HFF-Myc (cell line): ENCODE measurements around the gene TRAF3.

Source experiments
- DNase-seq: peaks from one replicate; pipeline ENCODE4 v3.0.0-alpha.2; 2011; ENCODE audit warnings: low read depth; ENCODE audit errors: extremely low read depth
- H3K4me3 ChIP-seq: replicated peaks from 2 replicates; pipeline ENCODE4 v1.5.1; 2011; ENCODE audit warnings: low read depth, mild to moderate bottlenecking, control low read depth, low read length
- CTCF ChIP-seq: IDR thresholded peaks from 2 replicates; pipeline ENCODE4 v1.5.1; 2012; ENCODE audit warnings: mild to moderate bottlenecking, low read depth, low read length, control low read depth; ENCODE audit errors: missing control alignments

The TRAF3 gene

GRCh38 chr14:102942069-102942468, 164.8 kb downstream of the TRAF3 start:
- no peak for TF ChIP-seq CTCF
- H3K4me3 ChIP-seq = no peak overlapping the region
- no peak for DNase-seq

DNA sequence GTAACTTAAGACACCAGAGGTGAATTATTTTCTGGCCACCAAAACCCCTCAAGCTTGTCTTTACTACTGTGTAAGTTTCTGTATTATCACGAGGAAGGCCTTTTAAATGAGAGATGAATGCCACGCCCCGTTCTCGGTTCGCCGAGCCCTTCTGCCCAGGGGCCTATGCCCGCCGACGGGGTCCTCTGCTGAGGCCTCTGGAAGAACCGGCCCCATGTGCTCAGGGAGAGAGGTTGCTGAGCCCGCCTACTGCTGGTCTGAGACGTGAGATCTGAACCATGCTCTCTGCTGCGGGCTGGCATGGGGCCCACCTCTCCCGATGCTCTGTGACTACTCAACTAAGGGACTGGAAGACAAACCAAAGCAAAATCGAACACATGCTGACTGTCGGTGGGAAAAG, 166.2 kb downstream of the TRAF3 start:
- no peak for DNase-seq
- H3K4me3 ChIP-seq = no peak overlapping the region
- TF ChIP-seq CTCF = no peak

GRCh38 chr14:102943979-102944378, 166.7 kb downstream of the TRAF3 start:
- TF ChIP-seq CTCF = no peak
- no peak for DNase-seq
- H3K4me3 ChIP-seq = no peak overlapping the region

DNA sequence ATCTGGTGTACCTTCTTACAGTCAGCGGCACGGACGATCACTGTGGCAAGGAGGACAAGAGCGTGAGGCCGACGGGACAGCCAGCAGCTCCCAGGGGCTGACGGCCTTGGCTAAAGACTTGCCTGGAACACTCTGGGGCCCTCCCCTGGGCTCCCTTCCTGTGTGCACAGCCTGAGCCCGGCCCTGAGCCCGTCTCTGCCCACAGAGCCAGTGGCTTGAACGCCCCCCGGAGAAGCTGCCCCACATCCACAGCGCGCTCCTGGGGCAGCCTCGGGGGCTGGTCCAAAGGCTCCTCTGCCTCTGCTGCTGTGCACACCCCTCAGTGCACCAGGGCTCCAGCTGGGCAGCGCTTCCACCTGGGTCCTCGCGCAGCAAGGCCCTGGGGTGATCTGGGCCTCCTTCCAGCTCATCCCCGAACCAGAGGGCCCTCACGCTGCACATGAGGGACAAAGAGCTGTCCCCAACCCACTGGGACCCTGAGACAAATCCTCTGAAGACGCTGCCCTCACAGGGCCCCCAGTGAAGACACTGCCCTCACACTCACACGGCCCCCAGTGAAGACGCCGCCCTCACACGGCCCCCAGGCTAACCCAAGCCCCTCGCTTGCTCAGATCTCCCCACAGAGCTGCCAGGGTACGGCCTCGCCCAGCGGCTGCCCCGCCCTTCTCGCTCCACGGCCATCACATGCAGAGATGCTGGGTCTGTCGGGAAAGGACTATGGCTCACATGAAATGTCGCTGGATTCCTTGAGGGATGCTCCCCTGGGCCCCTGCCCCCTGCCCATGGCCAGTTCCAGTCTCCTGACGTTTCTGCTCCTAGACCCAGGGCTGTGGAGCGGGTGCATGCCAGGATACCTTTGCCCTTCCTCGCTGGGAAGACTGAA, 167.4 kb downstream of the TRAF3 start:
- H3K4me3 ChIP-seq = no peak overlapping the region
- no peak for TF ChIP-seq CTCF
- DNase-seq = no peak

DNA sequence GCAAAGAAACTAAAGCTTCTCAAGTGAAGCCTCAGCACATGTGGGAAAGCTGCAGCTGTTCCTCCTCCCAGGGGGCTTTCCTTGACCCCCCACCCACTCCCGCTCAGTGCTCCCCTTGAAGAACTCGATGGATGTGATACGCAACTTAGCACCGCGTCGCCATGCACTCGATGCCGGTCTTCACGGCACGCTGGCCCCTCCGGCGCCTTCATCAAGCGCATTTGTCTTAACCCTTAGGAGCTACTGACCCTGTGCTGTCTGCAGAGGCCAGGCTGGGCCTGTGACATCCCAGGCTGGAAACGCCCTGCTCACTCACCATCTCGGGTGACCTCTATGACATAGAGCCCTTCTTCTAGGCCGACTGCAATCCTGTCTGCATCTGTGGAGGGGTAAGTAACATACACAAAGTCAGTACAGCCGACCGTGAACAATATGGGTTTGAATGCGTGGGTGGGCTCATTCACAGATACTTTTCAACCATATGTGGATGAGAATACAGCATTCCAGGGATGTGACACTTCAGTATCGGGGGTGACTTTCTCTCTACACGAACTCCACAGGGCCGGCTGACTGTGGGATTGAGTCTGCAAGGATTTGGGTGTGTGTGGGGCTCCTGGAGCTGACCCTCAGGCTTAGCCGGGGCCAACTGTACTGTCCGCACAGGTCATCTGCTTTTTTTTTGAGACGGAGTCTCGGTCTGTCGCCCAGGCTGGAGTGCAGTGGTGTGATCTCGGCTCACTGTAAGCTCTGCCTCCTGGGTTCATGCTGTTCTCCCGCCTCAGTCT, 168.3 kb downstream of the TRAF3 start:
- no peak for DNase-seq
- H3K4me3 ChIP-seq = no peak overlapping the region
- no peak for TF ChIP-seq CTCF

GRCh38 chr14:102947321-102948103, 170.3 kb downstream of the TRAF3 start:
- no peak overlapping the region for H3K4me3 ChIP-seq
- TF ChIP-seq CTCF = no peak
- no peak for DNase-seq
